ENCODE results near the gene TPPP2.
"Not testable (repeated sequence)": the region's sequence is repeated elsewhere in the genome, so short reads cannot be mapped to it uniquely, and the experiment has no call there.

TPPP2 gene

GRCh38 chr14:21039585-21040369 is 9.8 kb downstream of the TPPP2 start:
- DNase-seq = no peak

DNA sequence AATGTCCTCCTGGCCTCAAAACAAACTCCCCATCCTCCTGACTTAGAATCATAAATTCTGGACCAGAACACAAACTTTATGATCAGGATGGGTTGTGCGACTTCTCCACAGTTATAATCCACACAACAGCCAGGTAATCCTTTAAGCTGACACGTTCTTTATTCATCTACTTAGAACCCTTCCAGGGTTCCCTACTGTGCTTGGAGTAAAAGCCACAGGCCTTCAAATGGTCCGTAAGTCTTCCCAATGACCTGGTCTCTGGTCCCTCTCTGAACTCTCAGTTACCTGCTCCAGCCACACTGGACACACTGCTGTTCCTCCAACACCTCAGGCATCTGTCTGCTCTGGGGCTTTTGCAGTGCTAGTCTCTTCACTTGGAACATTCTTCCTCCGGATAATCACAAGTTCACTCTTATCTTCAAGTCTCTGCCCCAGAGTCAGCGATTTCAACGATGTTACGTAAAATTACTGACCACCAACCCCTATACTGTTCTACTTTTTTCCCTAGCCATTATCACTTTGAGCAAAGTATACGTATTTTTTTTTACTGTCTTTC is 10.4 kb downstream of the TPPP2 start:
- no peak for DNase-seq

- DNase-seq = not testable (repeated sequence)
Observed at GRCh38 chr14:21040941-21041340, 10.9 kb downstream of the TPPP2 start.

DNA sequence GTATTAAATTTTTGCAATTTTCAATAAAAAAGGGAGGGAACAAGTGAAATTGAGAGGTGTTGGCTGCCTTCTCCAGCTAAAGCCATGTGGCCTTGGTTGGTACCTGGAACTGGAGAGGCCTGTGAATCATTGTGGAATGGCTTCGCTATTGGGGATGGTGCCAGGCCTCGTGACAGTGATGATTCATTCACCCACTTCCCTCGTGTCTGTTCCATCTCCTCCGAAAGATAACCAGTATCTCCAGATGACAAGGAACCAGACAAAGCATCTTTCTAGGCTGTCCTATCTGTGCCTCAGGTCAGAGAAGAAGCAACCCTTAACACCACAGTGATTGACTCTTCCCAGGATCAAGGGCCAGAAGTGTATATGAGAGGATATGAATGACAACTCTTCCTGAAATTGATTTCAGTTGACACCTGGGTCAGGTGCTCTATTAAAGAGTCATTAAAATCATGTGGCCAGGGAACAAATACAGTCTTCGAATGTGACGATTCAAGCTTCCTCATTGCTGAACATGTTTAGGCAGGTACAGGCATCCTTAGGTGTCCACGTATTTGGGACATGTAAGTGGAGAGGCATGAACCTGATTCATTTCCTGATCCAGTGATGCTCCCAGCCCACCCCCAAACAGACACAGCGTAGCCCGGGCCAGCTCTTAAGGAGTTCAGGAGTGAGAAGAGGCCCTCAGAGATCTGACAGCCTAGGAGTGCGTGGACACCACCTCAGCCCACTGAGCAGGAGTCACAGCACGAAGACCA is 11.8 kb downstream of the TPPP2 start, which contains the start of gene RNASE7:
RNASE7 (plus strand) TSS at position 687 of the 758 bp plus-strand sequence. CDS start 631 bp downstream, outside the sequence.
- DNase-seq = no peak

- no peak for DNase-seq
Observed at GRCh38 chr14:21042918-21043317, 12.9 kb downstream of the TPPP2 start.

DNA sequence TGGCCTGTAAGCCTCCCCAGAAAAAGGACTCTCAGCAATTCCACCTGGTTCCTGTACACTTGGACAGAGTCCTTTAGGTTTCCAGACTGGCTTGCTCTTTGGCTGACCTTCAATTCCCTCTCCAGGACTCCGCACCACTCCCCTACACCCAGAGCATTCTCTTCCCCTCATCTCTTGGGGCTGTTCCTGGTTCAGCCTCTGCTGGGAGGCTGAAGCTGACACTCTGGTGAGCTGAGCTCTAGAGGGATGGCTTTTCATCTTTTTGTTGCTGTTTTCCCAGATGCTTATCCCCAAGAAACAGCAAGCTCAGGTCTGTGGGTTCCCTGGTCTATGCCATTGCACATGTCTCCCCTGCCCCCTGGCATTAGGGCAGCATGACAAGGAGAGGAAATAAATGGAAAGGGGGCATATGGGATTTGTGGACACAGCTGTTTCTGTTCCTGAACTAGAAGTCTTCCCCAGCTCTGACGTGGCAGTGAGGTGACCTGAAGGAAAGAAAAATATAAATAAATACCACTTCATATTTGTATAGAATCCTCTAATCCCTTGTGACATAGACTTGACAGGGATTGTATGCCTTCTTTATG is 13.5 kb downstream of the TPPP2 start:
- no peak for DNase-seq

DNA sequence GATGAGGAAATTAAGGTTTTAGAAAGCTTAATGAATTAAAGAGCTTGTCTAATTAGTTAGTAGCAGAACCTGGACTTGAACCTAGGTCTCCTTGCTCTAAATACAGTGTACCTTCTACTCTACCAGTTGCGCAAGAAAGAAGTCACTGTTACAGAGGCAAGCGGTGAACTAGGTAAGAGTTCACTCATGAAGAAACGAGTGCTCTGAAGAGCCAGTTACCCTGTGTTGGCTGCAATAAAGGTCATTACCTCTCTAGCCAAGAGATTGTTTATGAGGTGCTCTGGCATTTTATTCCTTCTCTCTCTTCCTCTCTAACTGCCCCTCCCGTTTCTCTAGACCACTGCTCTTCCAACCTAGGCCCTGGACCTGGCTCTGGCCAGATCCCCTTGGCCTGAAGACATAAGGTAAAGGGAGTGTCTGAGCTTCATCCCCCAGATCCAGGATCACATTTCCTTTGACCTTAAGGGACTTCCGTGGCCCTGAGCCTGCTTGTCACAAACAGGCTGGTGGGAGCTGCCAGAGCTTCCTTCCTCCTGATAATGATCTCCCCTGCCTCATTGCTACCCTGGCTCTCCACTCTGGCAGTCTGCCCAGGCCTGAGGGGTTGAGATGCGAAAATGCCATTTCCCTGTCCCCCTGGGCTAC is 14.1 kb downstream of the TPPP2 start:
- DNase-seq = no peak

- no peak for DNase-seq
Observed at GRCh38 chr14:21047378-21047781, 17.4 kb downstream of the TPPP2 start.

- no peak for DNase-seq
Observed at GRCh38 chr14:21048638-21049037, 18.6 kb downstream of the TPPP2 start.

DNA sequence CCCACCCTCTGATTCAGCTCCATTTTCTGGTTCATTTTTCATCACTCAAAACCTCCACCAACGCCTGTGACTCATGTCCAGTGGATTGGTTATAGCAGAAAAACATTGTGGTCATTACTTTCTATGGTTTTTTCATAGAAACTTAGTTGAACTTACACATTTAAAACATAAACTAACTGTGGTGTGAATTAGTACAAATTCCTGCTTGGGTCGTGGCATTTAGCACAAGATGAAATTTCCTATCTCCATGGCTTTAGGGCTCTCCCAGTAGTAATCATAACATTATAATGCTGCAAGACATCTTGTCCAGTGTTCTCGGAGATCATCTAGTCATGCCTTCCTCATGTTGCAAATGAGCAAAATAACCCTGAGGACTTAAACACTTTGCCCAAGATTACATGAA is 19.3 kb downstream of the TPPP2 start:
- no peak for DNase-seq

DNA sequence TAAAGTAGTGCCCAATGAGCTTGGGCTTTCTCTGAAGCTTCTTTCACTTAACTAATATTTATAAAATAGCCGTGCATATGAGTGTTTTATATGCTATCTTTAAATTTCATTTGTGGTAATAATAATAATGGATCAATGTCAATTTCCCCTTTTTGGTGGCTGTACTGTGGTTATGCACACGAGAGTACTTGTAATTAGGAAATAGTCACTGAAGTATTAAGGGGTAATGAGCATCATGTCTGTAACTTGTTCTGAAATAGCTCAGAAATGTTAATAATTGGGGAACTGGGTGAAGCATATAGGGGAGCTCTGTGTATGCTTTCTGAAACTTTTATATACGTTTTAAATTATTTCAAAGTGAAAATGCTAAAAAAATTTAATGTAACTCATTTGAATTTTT is 20.6 kb downstream of the TPPP2 start:
- no peak for DNase-seq

DNA sequence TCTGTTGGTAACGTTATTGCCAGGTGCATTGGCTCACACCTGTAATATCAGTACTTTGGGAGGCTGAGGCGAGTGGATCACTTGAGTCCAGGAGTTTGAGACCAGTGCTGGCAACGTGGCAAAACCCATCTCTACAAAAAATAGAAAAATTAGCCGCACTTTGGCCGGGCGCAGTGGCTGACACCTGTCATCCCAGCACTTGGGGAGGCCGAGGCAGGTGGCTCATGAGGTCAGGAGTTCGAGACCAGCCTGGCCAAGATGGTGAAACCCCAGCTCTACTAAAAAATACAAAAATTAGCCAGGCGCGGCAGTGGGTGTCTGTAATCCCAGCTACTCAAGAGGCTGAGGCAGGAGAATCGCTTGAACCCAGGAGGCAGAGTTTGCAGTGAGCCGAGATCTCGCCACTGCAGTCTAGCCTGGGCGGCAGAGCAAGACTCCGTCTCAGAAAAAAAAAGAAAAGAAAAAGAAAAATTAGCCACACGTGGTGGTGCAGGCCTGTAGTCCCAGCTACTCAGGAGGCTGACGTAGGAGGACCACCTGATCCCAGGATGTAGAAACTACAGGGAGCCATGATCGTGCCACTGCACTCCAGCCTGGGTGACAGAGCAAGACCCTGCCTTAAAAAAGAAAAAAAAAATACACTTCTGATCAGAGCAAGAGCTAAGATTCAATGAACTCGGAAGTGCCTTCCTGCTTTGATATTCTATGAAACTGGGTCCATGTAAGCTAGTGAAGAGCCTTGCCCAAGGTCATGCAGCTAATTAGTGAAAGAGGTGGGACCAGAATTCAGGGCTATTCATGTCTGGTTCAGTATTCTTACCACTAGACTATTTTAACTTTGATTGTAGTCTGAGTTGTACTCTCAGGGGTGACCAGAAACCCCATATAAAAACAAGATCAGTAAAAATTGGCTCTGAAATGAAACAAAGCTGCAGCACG is 23.4 kb downstream of the TPPP2 start:
- no peak for DNase-seq

GRCh38 chr14:21054123-21054767 is 24.2 kb downstream of the TPPP2 start:
- no peak for DNase-seq

- no peak for DNase-seq
Observed at GRCh38 chr14:21054768-21055145, 24.7 kb downstream of the TPPP2 start.

- DNase-seq = no peak
Observed at GRCh38 chr14:21055432-21056117, 25.6 kb downstream of the TPPP2 start.

GRCh38 chr14:21056520-21057163 is 26.6 kb downstream of the TPPP2 start:
- no peak for DNase-seq

GRCh38 chr14:21057803-21058675 is 28.0 kb downstream of the TPPP2 start, which contains the start of gene RNASE8:
RNASE8 (plus strand) TSS chr14:21057822; CDS start chr14:21057893, 71 bp downstream.
- no peak for DNase-seq

GRCh38 chr14:21058903-21059302 is 28.9 kb downstream of the TPPP2 start:
- DNase-seq = no peak

Data from NCI-H2081 treated with DMSO at 0.1 percent for 48 hours (cell line).